Lower leg skin (tissue), 4 donors: ENCODE data around the gene CAMK2N2. TPM values are rescaled to one million over a fixed set of nuclear protein-coding genes. Genes with fewer than 3 reads are reported as not detected.

Experiments
- DNase-seq, 2 donors: peaks; one replicate each; pipeline ENCODE4 v3.0.0-alpha.2; 2019; ENCODE audit warnings: low spot score in 2 of 2
- H3K4me3 ChIP-seq: fragments of 200-600 bp; sonication (generic); 2 replicates; pipeline ENCODE4 v1.5.1; 2017; ENCODE audit warnings: mild to moderate bottlenecking, low read depth; ENCODE audit not compliant: poor library complexity, severe bottlenecking
- POLR2A ChIP-seq, 2 donors: fragments of 450-650 bp; IDR thresholded peaks; one replicate each; pipeline ENCODE4 v1.6.1; 2016 to 2017; ENCODE audit warnings: antibody characterized with exemption in 2 of 2, mild to moderate bottlenecking in 1 of 2, moderate library complexity in 1 of 2
- WGBS, 2 donors: methylation state at CpG; one replicate each; pipeline ENCODE4 v1.1.5; 2018; 5-methylcytosine and 5-hydroxymethylcytosine counted together
- intact Hi-C: fragments of 100-400 bp; cut with DNase I; formaldehyde crosslinking; loops from one replicate; pipeline ENCODE4 v1.15.0; 2023; ENCODE audit warnings: low total_unique reads
- total RNA-seq, 4 donors: library from RNA; depleted of rRNA; stranded (reverse); fragments of >200 nt; gene quantifications; one replicate each; pipeline ENCODE4 v1.1.0, GENCODE V29; 2016
- TF ChIP-seq, protein P1 (sequence below), 3 donors: fragments of 450-650 bp; IDR thresholded peaks; one replicate each; pipeline ENCODE4 v1.5.1; 2016; ENCODE audit warnings: antibody characterized with exemption in 3 of 3, mild to moderate bottlenecking in 3 of 3, moderate library complexity in 2 of 3

The CAMK2N2 gene
- total RNA-seq, 4 donors from 2014 or later = not detected

DNA sequence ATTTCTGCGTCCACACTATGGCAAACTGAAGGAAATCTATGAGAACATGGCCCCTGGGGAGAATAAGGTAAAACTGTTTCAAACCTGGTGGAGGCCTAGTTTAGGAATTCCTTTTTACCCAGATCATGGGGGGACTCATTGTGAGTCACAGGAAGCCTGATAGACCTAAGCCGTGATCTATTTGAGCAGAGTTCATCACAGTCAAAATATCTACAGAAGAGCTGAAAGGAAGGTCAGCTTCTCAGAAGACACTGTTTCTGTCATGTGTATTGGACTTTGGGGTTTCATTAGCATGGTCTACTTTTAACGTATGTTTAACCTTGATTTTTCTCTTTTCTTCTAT, 39.0 kb upstream of the CAMK2N2 start:
- DNase-seq = no peak
- no peak overlapping the region for H3K4me3 ChIP-seq
- intact Hi-C loops = loop anchor here (10.0 kb wide), 1 partner anchor 54 kb away; no protein-coding TSS in a partner anchor
- WGBS, 2 donors = 74 to 80% methylated on average over 3 of the region's 3 CpGs
- no peak for TF ChIP-seq POLR2A (IDR thresholded peaks at IDR 0.05)

DNA sequence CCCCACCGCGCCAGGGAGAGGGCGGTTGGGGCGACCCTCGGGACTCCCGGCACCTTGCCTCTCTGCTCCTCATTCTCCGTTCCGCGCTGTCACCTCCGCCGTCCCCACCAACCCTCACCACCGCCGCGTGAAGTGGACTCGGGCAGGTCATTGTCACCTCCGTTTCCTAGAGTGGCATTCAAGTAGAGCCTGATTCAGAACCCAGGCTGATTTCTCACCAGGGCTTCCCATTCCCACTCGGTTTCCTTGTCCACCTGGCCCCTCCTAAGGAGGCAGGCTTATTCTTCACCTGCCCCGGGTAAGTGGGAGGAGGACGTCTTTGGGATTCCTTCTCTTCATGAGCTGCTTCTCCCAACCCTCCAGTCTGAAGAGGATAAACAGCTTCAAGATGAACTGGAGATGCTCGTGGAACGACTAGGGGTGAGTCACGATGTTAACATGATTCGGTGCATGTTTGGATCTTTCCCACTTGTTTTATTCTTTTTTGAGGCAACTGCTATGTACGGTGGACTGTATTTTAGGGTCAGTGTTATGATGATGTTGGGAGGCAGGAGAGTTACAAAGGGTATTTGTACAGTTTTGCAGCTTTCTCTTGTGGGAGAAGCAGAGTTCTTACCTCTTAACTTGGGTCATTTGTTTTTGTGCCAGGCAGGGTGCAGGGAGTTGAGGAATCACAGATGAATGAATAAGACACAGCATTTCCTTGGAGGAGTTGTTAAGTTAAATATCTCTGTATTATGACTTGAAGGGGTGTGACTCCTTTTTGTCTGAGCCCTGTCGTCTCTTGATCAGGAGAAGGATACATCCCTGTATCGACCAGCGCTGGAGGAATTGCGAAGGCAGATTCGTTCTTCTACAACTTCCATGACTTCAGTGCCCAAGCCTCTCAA, 38.4 kb upstream of the CAMK2N2 start:
- intact Hi-C loops = loop anchor here (10.0 kb wide), 1 partner anchor 55 kb away; no protein-coding TSS in a partner anchor
- no peak for DNase-seq
- TF ChIP-seq, protein P1, sequence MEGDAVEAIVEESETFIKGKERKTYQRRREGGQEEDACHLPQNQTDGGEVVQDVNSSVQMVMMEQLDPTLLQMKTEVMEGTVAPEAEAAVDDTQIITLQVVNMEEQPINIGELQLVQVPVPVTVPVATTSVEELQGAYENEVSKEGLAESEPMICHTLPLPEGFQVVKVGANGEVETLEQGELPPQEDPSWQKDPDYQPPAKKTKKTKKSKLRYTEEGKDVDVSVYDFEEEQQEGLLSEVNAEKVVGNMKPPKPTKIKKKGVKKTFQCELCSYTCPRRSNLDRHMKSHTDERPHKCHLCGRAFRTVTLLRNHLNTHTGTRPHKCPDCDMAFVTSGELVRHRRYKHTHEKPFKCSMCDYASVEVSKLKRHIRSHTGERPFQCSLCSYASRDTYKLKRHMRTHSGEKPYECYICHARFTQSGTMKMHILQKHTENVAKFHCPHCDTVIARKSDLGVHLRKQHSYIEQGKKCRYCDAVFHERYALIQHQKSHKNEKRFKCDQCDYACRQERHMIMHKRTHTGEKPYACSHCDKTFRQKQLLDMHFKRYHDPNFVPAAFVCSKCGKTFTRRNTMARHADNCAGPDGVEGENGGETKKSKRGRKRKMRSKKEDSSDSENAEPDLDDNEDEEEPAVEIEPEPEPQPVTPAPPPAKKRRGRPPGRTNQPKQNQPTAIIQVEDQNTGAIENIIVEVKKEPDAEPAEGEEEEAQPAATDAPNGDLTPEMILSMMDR (IDR thresholded peaks at IDR 0.05) = no peak
- TF ChIP-seq POLR2A (IDR thresholded peaks at IDR 0.05) = no peak
- H3K4me3 ChIP-seq = peak overlapping the region; percentile 54
- WGBS, 2 donors = 15 to 23% methylated on average over 21 to 29 of the region's 29 CpGs

DNA sequence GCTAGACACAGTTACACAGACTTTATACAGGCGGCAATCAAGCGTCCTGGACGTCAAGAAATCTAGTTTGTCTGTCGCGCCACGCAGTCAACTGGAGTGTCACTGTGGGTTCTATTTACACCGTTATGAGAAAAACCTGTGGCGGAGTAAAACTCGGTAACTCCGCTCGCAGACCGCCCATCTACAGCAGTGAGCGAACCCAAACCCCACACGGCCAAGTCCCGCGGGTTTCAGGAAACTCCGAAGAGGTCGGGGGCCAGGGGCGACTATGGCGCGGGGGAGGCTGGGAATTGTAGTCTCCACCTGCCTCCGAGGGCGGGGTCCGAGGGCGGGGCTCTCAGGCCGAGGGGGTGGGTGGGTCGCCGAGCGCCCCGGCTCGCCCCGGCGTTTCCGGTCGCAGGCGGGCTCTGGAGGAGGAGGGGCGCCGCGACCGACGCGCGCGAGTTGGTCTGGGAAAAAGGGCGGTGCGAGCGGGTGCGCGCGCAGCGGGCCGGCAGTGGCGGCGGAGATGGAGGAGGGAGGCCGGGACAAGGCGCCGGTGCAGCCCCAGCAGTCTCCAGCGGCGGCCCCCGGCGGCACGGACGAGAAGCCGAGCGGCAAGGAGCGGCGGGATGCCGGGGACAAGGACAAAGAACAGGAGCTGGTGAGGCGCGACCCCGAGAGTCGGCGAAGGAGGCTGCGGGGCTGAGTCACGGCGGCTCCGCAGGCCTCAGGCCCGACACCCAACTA, 37.6 kb upstream of the CAMK2N2 start, which contains the start of gene PSMD2:
Gene PSMD2 (plus strand): TSS at position 483 of the 729 bp plus-strand sequence. CDS start 26 bp downstream, at position 509.
- 0% methylated on average over 38 to 77 of the region's 78 CpGs for WGBS, 2 donors
- intact Hi-C loops = no loop called here
- DNase-seq = peak; percentile 96 to 100
- TF ChIP-seq, protein P1 (IDR thresholded peaks at IDR 0.05) = no peak
- no peak for TF ChIP-seq POLR2A (IDR thresholded peaks at IDR 0.05)
- peak within 1 kb of the TSS; percentile 54 for H3K4me3 ChIP-seq

DNA sequence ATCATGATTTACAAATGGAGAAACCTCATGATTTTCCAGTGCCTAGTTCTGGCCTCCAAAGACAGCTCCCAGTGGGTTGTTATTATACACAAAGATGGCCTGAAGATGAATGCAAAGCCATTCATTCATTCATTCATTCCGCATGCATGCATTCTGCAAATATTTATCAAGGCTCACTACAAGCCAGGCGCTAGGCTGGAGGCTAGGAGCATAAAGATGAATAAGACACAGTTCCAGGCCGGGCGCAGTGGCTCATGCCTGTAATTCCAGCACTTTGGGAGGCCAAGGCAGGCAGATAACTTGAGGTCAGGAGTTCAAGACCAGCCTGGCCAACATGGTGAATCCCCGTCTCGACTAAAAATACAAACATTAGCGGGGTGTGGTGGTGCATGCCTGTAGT, 35.3 kb upstream of the CAMK2N2 start:
- intact Hi-C loops = no loop called here
- TF ChIP-seq POLR2A (IDR thresholded peaks at IDR 0.05) = no peak
- TF ChIP-seq, protein P1 (IDR thresholded peaks at IDR 0.05) = no peak
- WGBS, 2 donors = 75 to 81% methylated on average over 7 of the region's 7 CpGs
- H3K4me3 ChIP-seq = no peak overlapping the region
- no peak for DNase-seq

DNA sequence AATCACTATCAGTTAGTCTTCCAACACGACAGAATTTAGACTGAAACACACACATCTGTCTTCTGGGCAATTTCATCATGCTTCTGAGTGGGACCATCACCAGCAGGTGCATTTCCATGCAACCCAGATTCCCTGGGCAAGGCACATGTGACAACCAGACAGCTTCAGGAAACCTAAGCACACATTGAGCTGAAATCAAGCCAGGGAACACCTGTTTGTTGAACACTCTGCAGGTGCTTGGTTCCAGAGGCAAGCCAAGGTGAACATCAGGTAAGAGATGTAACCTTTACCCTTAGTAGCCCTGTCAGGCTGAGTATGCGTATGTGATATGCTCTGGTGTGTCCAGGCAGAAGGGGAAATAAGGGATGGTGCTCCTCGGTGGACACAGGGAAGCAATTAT, 34.4 kb upstream of the CAMK2N2 start:
- H3K4me3 ChIP-seq = no peak overlapping the region
- intact Hi-C loops = no loop called here
- no peak for TF ChIP-seq POLR2A (IDR thresholded peaks at IDR 0.05)
- TF ChIP-seq, protein P1 (IDR thresholded peaks at IDR 0.05) = no peak
- WGBS, 2 donors = 67 to 70% methylated on average over 3 of the region's 3 CpGs
- DNase-seq = no peak
